H9 (cell line): ENCODE data around the gene TMEM178B. TPM values are rescaled to one million over a fixed set of nuclear protein-coding genes. Genes with fewer than 3 reads are reported as not detected.

Source experiments
- DNase-seq: peaks from one replicate; pipeline ENCODE4 v3.0.0-alpha.2; 2017
- H2AFZ ChIP-seq: one replicate; pipeline ENCODE4 v1.6.1; 2013; ENCODE audit warnings: mild to moderate bottlenecking, low read length, control low read depth, moderate library complexity
- H2AK5ac ChIP-seq: 2 replicates; pipeline ENCODE4 v1.6.1; 2013; ENCODE audit warnings: low read length, control low read depth, mixed read lengths; ENCODE audit not compliant: insufficient read length
- H2BK120ac ChIP-seq: one replicate; pipeline ENCODE4 v1.6.1; 2013; ENCODE audit warnings: low read depth, mild to moderate bottlenecking, low read length, control low read depth, inconsistent platforms; ENCODE audit not compliant: poor library complexity, severe bottlenecking
- H2BK12ac ChIP-seq: 2 replicates; pipeline ENCODE4 v1.6.1; 2013; ENCODE audit warnings: low read length, control low read depth, mixed read lengths, low read depth; ENCODE audit not compliant: insufficient read length
- H2BK15ac ChIP-seq: 2 replicates; pipeline ENCODE4 v1.6.1; 2013; ENCODE audit warnings: low read depth, low read length, control low read depth
- H2BK20ac ChIP-seq: one replicate; pipeline ENCODE4 v1.6.1; 2013; ENCODE audit warnings: low read depth, mild to moderate bottlenecking, low read length, control low read depth, inconsistent platforms; ENCODE audit not compliant: poor library complexity, severe bottlenecking
- H2BK5ac ChIP-seq: 2 replicates; pipeline ENCODE4 v1.6.1; 2013; ENCODE audit warnings: low read length, control low read depth, mixed read lengths; ENCODE audit not compliant: insufficient read length
- H3K14ac ChIP-seq: 2 replicates; pipeline ENCODE4 v1.6.1; 2013; ENCODE audit warnings: low read length, control low read depth; ENCODE audit not compliant: insufficient read depth
- H3K18ac ChIP-seq: 2 replicates; pipeline ENCODE4 v1.6.1; 2013; ENCODE audit warnings: low read depth, mild to moderate bottlenecking, mixed read lengths, low read length, control low read depth; ENCODE audit not compliant: insufficient read length
- H3K23ac ChIP-seq: 2 replicates; pipeline ENCODE4 v1.6.1; 2013; ENCODE audit warnings: low read length, control low read depth, mixed read lengths, low read depth; ENCODE audit not compliant: insufficient read length
- H3K23me2 ChIP-seq: 2 replicates; pipeline ENCODE4 v1.6.1; 2013; ENCODE audit warnings: low read depth, mild to moderate bottlenecking, mixed read lengths, low read length, control low read depth; ENCODE audit not compliant: insufficient read length, poor library complexity, severe bottlenecking
- H3K27ac ChIP-seq: 2 replicates; pipeline ENCODE4 v1.5.1; 2013; ENCODE audit warnings: low read length, control low read depth, mixed read lengths, low read depth; ENCODE audit not compliant: insufficient read length
- H3K27me3 ChIP-seq: 2 replicates; pipeline ENCODE4 v1.6.1; 2013; ENCODE audit warnings: low read length, control low read depth, inconsistent platforms; ENCODE audit not compliant: insufficient read depth
- H3K4ac ChIP-seq: 2 replicates; pipeline ENCODE4 v1.6.1; 2013; ENCODE audit warnings: low read depth, mild to moderate bottlenecking, control low read depth, inconsistent platforms, low read length, moderate library complexity
- H3K4me1 ChIP-seq: 2 replicates; pipeline ENCODE4 v1.6.1; 2013; ENCODE audit warnings: low read length, control low read depth, inconsistent platforms; ENCODE audit not compliant: insufficient read depth
- H3K4me2 ChIP-seq: 2 replicates; pipeline ENCODE4 v1.6.1; 2013; ENCODE audit warnings: low read length, control low read depth, mixed read lengths; ENCODE audit not compliant: insufficient read length, insufficient read depth
- H3K56ac ChIP-seq: 2 replicates; pipeline ENCODE4 v1.6.1; 2013; ENCODE audit warnings: low read depth, mild to moderate bottlenecking, mixed read lengths, low read length, control low read depth; ENCODE audit not compliant: insufficient read length
- H3K79me1 ChIP-seq: 2 replicates; pipeline ENCODE4 v1.6.1; 2013; ENCODE audit warnings: low read depth, mild to moderate bottlenecking, moderate library complexity, low read length, control low read depth, inconsistent platforms; ENCODE audit not compliant: insufficient read depth, poor library complexity, severe bottlenecking
- H3K79me2 ChIP-seq: 2 replicates; pipeline ENCODE4 v1.6.1; 2013; ENCODE audit warnings: low read length, control low read depth, inconsistent platforms; ENCODE audit not compliant: insufficient read depth
- H3K9ac ChIP-seq: 2 replicates; pipeline ENCODE4 v1.6.1; 2013; ENCODE audit warnings: low read length, control low read depth, mixed read lengths; ENCODE audit not compliant: insufficient read length; ENCODE audit errors: extremely low read depth
- H3K9me3 ChIP-seq: one replicate; pipeline ENCODE4 v1.6.1; 2013; ENCODE audit warnings: low read depth, low read length, inconsistent platforms; ENCODE audit not compliant: control insufficient read depth
- H3T11ph ChIP-seq: one replicate; pipeline ENCODE4 v1.6.1; 2013; ENCODE audit warnings: mild to moderate bottlenecking, low read length, control low read depth, inconsistent platforms
- H4K20me1 ChIP-seq: one replicate; pipeline ENCODE4 v1.6.1; 2013; ENCODE audit not compliant: control insufficient read depth, insufficient read length, insufficient read depth
- H4K5ac ChIP-seq: 2 replicates; pipeline ENCODE4 v1.6.1; 2013; ENCODE audit warnings: low read depth, mild to moderate bottlenecking, mixed read lengths, low read length, control low read depth; ENCODE audit not compliant: insufficient read length
- H4K8ac ChIP-seq: replicated peaks from 2 replicates; pipeline ENCODE4 v1.6.1; 2013; ENCODE audit warnings: low read length, control low read depth, mixed read lengths, low read depth; ENCODE audit not compliant: insufficient read length
- H4K91ac ChIP-seq: 2 replicates; pipeline ENCODE4 v1.6.1; 2013; ENCODE audit warnings: low read depth, mild to moderate bottlenecking, moderate library complexity, mixed read lengths, low read length, control low read depth; ENCODE audit not compliant: insufficient read length
- H3K27ac Mint-ChIP-seq, 3 experiments: 2 replicates in 2 of 3; 3 replicates in 1 of 3; pipeline ENCODE4 v1.8.0; 2020 to 2021; ENCODE audit warnings: mixed read lengths in 3 of 3, mild to moderate bottlenecking in 1 of 3, moderate library complexity in 1 of 3
- H3K27me3 Mint-ChIP-seq: 2 replicates; pipeline ENCODE4 v1.8.0; 2021; ENCODE audit warnings: low read depth, mild to moderate bottlenecking, moderate library complexity, mixed read lengths
- H3K36me3 Mint-ChIP-seq, 3 experiments: 2 replicates in 2 of 3; 3 replicates in 1 of 3; pipeline ENCODE4 v1.8.0; 2020 to 2021; ENCODE audit warnings: low read depth in 3 of 3, mixed read lengths in 3 of 3; ENCODE audit not compliant: insufficient read depth in 1 of 3
- H3K4me1 Mint-ChIP-seq, 2 experiments: 2 replicates each; pipeline ENCODE4 v1.8.0; 2020; ENCODE audit warnings: mixed read lengths in 2 of 2
- H3K4me3 Mint-ChIP-seq, 2 experiments: 2 replicates in 1 of 2; 3 replicates in 1 of 2; pipeline ENCODE4 v1.8.0; 2020 to 2021; ENCODE audit warnings: mild to moderate bottlenecking in 2 of 2, mixed read lengths in 2 of 2, moderate library complexity in 1 of 2
- H3K9me3 Mint-ChIP-seq, 2 experiments: 2 replicates in 1 of 2; 3 replicates in 1 of 2; pipeline ENCODE4 v1.8.0; 2020; ENCODE audit warnings: mild to moderate bottlenecking in 2 of 2, mixed read lengths in 2 of 2, moderate library complexity in 1 of 2
- CTCF ChIP-seq: fragments of 200-600 bp; sonication (generic); conservative IDR thresholded peaks from 3 replicates; pipeline ENCODE4 v1.8.0; 2021; ENCODE audit warnings: antibody characterized with exemption, mild to moderate bottlenecking
- WGBS: extraction: QIAGEN DNeasy Blood & Tissue Kit; methylation state at CpG from one replicate; pipeline ENCODE4 v1.1.7; 2013; ENCODE audit warnings: missing lambda C conversion rate, low lambda C conversion rate, mixed read lengths; ENCODE audit not compliant: insufficient read length; ENCODE audit errors: extremely low coverage; 5-methylcytosine and 5-hydroxymethylcytosine counted together
- total RNA-seq: library from RNA; stranded (reverse); gene quantifications from 2 replicates; pipeline ENCODE4 v1.2.1, GENCODE V29; 2021

Gene TMEM178B
- total RNA-seq, 1 experiment from 2014 or later: 11.3 TPM

- Histone ChIP-seq H2BK15ac (no peak overlapping the region), H3K23ac (no peak overlapping the region), H3K4me1 (peaks cover 4% of the 10 kb centered on the region; the same call in 1 of the 2 replicates), H3K23me2 (no peaks in the 10 kb centered on the region), H3K27me3 (no peaks in the 10 kb centered on the region), H3T11ph (no peak overlapping the region), H4K91ac (no peak overlapping the region), H3K4me2 (no peak overlapping the region), H3K4ac (no peak overlapping the region), H2BK120ac (no peak overlapping the region), H4K8ac (no peak overlapping the region), H3K79me2 (no peaks in the 10 kb centered on the region), H3K56ac (no peak overlapping the region), H3K18ac (no peak overlapping the region), H2BK12ac (no peak overlapping the region), H4K5ac (no peak overlapping the region), H2BK5ac (no peak overlapping the region), H3K79me1 (no peaks in the 10 kb centered on the region), H3K27ac (no peak overlapping the region), H2AFZ (no peak overlapping the region), H3K9ac (no peak overlapping the region), H3K9me3 (no peaks in the 10 kb centered on the region), H4K20me1 (no peaks in the 10 kb centered on the region), H2BK20ac (no peak overlapping the region), H2AK5ac (no peak overlapping the region), H3K14ac (no peak overlapping the region; the same call in 1 of the 2 replicates)
- H3K4me1 Mint-ChIP-seq: peaks cover 17 to 38% of the 10 kb centered on the region in 2 experiments
- H3K27ac Mint-ChIP-seq: peak overlapping the region in 2 of 3 experiments; percentile 5 to 11; a peak in 3 of 7 replicates
- H3K9me3 Mint-ChIP-seq: no peaks in the 10 kb centered on the region
- no peaks in the 10 kb centered on the region for H3K27me3 Mint-ChIP-seq
- no peaks in the 10 kb centered on the region for H3K36me3 Mint-ChIP-seq
- H3K4me3 Mint-ChIP-seq: no peak overlapping the region
- no peak for TF ChIP-seq CTCF
- DNase-seq: no peak
- WGBS: no CpG with 5 or more reads among the region's 14 CpGs
Observed at GRCh38 chr7:141200191-141201108, 126.6 kb downstream of the TMEM178B start.
